Transverse colon (tissue), 4 donors: Measurements from ENCODE around the gene ACTRT2. TPM values are rescaled to one million over a fixed set of nuclear protein-coding genes. Genes with fewer than 3 reads are reported as not detected.

Experiments used
- DNase-seq: peaks from one replicate; pipeline ENCODE4 v3.0.0-alpha.2; 2019
- H3K27ac ChIP-seq, 4 donors: fragments of 200-600 bp; sonication (generic); 2 replicates each; pipeline ENCODE4 v1.5.1; 2016 to 2018; ENCODE audit warnings: inconsistent platforms in 4 of 4
- H3K27me3 ChIP-seq: fragments of 200-600 bp; sonication (generic); 2 replicates; pipeline ENCODE4 v1.5.1; 2017; ENCODE audit warnings: inconsistent platforms
- H3K36me3 ChIP-seq, 4 donors: fragments of 200-600 bp; sonication (generic); 2 replicates each; pipeline ENCODE4 v1.5.1; 2017 to 2019; ENCODE audit warnings: inconsistent platforms in 4 of 4
- H3K4me1 ChIP-seq, 4 donors: fragments of 200-600 bp; sonication (generic); 2 replicates each; pipeline ENCODE4 v1.5.1; 2017 to 2020; ENCODE audit warnings: inconsistent platforms in 4 of 4
- H3K4me3 ChIP-seq, 4 donors: fragments of 200-600 bp; sonication (generic); 1 replicate in 1 of 4; 2 replicates in 3 of 4; pipeline versions ENCODE4 v1.5.1 to v1.6.1; 2017 to 2019; ENCODE audit warnings: inconsistent platforms in 4 of 4
- H3K9me3 ChIP-seq, 2 donors: fragments of 200-600 bp; sonication (generic); 2 replicates each; pipeline ENCODE4 v1.5.1; 2017 to 2019; ENCODE audit warnings: inconsistent platforms in 2 of 2
- EP300 ChIP-seq: sonication (generic); formaldehyde crosslinking; IDR thresholded peaks from one replicate; pipeline ENCODE4 v1.6.1; 2017; ENCODE audit warnings: antibody characterized with exemption, low read depth
- POLR2A ChIP-seq: fragments of 450-650 bp; IDR thresholded peaks from one replicate; pipeline ENCODE4 v1.6.1; 2016; ENCODE audit warnings: antibody characterized with exemption, mild to moderate bottlenecking, moderate library complexity
- POLR2AphosphoS5 ChIP-seq, 3 donors: sonication (generic); formaldehyde crosslinking; IDR thresholded peaks; one replicate each; pipeline ENCODE4 v1.6.1; 2016; ENCODE audit warnings: antibody characterized with exemption in 3 of 3
- WGBS, 2 donors: methylation state at CpG; one replicate each; pipeline ENCODE4 v1.1.5; 2018; ENCODE audit warnings: low coverage in 1 of 2; 5-methylcytosine and 5-hydroxymethylcytosine counted together
- in situ Hi-C, 4 donors: fragments of 200-750 bp; cut with MboI; loops; one replicate each; pipeline versions ENCODE4 v1.15.0 to v1.15.1; 2017; ENCODE audit warnings: low sequenced_read_pairs in 3 of 4, low pct_ligation_motif_present in 1 of 4, low pct_unique_long_range_greater_than_20kb in 1 of 4
- intact Hi-C: fragments of 100-400 bp; cut with DNase I; formaldehyde crosslinking; loops from one replicate; pipeline ENCODE4 v1.15.1; 2023; ENCODE audit warnings: low total_unique reads
- total RNA-seq, 4 donors: library from RNA; depleted of rRNA; stranded (reverse); fragments of >200 nt; gene quantifications; one replicate each; pipeline ENCODE4 v1.1.0, GENCODE V29; 2016
- TF ChIP-seq, protein P1 (sequence below), 5 experiments: fragments of 200-600 bp in 3 of 5; fragments of 450-650 bp in 2 of 5; sonication (generic) in 3 of 5; IDR thresholded peaks; 1 replicate in 2 of 5; 2 replicates in 3 of 5; pipeline ENCODE4 v1.5.1; 2016 to 2017; ENCODE audit warnings: antibody characterized with exemption in 5 of 5, inconsistent platforms in 3 of 5, mild to moderate bottlenecking in 2 of 5, moderate library complexity in 1 of 5

Gene ACTRT2
- total RNA-seq, 4 donors from 2014 or later = not detected

DNA sequence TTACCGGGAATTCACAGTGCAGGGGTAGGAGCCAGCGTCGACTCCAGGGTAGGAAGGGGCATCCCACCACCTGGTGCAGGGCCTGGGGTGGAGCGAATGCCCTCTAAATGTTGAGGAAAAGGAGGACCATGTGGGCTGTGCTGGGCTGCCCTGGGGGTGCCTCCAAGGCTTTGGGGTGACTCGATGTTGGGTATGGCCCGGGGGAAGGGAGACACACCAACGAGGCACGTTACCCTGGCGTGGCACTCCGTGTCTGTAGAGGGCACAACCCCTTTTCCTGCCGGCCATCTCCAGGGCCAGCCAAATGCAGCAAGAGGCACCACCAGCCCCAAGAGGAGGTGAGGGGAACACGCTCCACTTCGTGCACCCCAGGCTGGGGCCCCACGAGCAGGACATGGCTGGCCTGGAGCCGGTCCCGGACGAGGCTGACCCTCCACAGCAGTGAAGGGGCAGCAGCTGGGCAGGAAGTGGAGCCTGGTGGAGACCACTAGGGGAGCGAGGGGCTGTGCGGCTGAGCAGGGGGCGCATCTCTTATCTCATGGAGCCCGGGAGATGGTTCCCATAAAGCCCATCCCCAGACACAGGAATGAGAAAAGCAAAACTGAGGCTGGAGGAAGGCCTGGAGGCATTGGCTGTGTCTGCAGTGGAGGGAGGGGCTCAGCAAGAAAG lies 11.2 kb downstream of the ACTRT2 start:
- H3K36me3 ChIP-seq = no peaks in the 10 kb centered on the region
- peaks cover 45% of the 10 kb centered on the region for H3K27me3 ChIP-seq
- in situ Hi-C loops (no loop called here), intact Hi-C loops (no loop called here)
- H3K9me3 ChIP-seq = no peaks in the 10 kb centered on the region
- no peak for DNase-seq
- no peak overlapping the region for H3K27ac ChIP-seq
- WGBS, 2 donors = 72% methylated on average over 18 of the region's 21 CpGs; no CpG with 5 or more reads in 1 of the 2 donors
- no peaks in the 10 kb centered on the region for H3K4me1 ChIP-seq
- H3K4me3 ChIP-seq = no peak overlapping the region
- TF ChIP-seq POLR2AphosphoS5 (IDR thresholded peaks at IDR 0.05) (no peak), EP300 (no peak), POLR2A (no peak)
- TF ChIP-seq, protein P1, sequence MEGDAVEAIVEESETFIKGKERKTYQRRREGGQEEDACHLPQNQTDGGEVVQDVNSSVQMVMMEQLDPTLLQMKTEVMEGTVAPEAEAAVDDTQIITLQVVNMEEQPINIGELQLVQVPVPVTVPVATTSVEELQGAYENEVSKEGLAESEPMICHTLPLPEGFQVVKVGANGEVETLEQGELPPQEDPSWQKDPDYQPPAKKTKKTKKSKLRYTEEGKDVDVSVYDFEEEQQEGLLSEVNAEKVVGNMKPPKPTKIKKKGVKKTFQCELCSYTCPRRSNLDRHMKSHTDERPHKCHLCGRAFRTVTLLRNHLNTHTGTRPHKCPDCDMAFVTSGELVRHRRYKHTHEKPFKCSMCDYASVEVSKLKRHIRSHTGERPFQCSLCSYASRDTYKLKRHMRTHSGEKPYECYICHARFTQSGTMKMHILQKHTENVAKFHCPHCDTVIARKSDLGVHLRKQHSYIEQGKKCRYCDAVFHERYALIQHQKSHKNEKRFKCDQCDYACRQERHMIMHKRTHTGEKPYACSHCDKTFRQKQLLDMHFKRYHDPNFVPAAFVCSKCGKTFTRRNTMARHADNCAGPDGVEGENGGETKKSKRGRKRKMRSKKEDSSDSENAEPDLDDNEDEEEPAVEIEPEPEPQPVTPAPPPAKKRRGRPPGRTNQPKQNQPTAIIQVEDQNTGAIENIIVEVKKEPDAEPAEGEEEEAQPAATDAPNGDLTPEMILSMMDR (IDR thresholded peaks at IDR 0.05) = no peak

DNA sequence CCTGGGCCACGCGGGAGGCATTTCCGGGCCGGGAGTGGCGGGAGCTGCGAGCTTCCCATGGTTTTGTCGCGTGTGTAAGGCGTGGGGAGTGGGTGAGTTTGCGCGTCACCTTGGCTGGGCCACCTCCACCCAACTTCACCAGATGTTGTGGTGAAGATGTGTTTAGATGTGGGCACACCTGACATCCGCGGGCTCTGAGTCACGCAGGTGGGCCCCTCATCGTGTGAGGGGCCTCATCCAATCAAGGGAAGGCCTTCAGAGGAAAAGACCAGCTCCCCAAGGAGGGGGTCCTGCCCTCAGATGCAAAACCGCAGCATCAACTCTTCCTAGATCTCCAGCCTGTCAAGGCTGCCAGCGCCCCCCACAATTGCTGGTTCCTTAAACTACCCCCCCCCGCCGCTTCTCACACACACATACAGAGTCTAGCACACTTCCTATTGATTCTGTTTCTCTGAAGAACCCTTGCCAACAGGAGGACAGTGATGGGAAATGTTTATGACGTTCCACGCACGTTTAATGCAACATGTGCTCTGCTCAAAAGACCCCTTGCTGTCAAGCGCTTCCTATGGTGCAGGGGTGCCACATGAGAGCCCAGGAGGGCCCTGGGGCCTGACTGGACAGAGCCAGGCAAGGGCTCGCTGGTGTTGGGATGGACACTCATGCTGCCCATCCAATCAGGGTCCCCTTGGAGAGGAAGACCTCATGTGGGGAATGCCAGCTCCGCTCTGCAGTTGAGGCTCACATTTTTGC lies 11.9 kb downstream of the ACTRT2 start:
- Histone ChIP-seq H3K27me3 (peaks cover 47% of the 10 kb centered on the region), H3K9me3 (no peaks in the 10 kb centered on the region), H3K4me1 (no peaks in the 10 kb centered on the region), H3K36me3 (no peaks in the 10 kb centered on the region), H3K4me3 (no peak overlapping the region), H3K27ac (no peak overlapping the region)
- 72% methylated on average over 25 of the region's 25 CpGs; no CpG with 5 or more reads in 1 of the 2 donors for WGBS, 2 donors
- no peak for DNase-seq
- in situ Hi-C loops = no loop called here
- intact Hi-C loops = no loop called here
- TF ChIP-seq, protein P1 (IDR thresholded peaks at IDR 0.05) = no peak
- no peak for TF ChIP-seq POLR2AphosphoS5 (IDR thresholded peaks at IDR 0.05)
- no peak for TF ChIP-seq POLR2A

DNA sequence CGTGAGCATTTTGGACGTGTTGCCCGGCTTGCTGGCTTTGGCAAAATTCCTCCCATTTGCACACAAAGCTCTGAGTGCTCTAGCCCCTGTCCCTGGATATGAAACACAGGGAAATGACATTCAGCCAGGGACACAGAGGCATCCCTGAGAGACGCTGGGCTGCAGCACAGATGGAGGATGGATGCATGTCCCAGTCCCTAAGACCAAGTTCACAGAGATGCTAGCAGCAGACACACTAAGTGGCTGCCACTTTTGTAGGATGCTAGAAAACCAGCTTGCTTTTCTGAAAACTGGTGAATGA lies 12.5 kb downstream of the ACTRT2 start:
- TF ChIP-seq POLR2A = no peak
- TF ChIP-seq EP300 = no peak
- TF ChIP-seq POLR2AphosphoS5 (IDR thresholded peaks at IDR 0.05) = no peak
- TF ChIP-seq, protein P1 (IDR thresholded peaks at IDR 0.05) = no peak
- peaks cover 47% of the 10 kb centered on the region for H3K27me3 ChIP-seq
- 82% methylated on average over 4 of the region's 4 CpGs; no CpG with 5 or more reads in 1 of the 2 donors for WGBS, 2 donors

DNA sequence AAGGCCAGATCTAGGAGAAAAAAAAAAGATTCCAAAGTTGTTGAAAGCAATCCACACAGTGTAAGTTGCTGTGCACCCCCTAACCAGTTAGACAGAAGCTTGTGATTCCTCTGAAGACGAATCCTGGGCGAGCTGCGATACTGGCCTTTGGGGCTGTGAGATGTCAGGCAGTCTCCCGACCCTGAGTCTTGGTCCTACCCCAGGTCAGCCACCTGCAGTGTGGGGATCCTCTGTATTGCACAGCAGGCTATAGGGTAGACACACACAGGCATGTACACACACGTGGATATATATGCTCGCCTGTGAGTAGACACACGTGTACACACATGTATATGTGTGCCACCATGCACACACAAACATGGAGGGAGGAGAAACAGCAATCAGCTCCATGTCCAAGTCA lies 12.9 kb downstream of the ACTRT2 start:
- 84% methylated on average over 7 of the region's 7 CpGs; no CpG with 5 or more reads in 1 of the 2 donors for WGBS, 2 donors
- Histone ChIP-seq H3K27me3 (peaks cover 44% of the 10 kb centered on the region), H3K27ac (no peak overlapping the region), H3K4me3 (no peak overlapping the region), H3K36me3 (no peaks in the 10 kb centered on the region), H3K4me1 (no peaks in the 10 kb centered on the region), H3K9me3 (no peaks in the 10 kb centered on the region)
- DNase-seq = no peak
- TF ChIP-seq POLR2AphosphoS5 (IDR thresholded peaks at IDR 0.05) (no peak), EP300 (no peak), POLR2A (no peak)
- TF ChIP-seq, protein P1 (IDR thresholded peaks at IDR 0.05) = no peak
- intact Hi-C loops (no loop called here), in situ Hi-C loops (no loop called here)

More for the DNA sequence above, 12.5 kb downstream of the ACTRT2 start:
- in situ Hi-C loops (no loop called here), intact Hi-C loops (no loop called here)
- no peak overlapping the region for H3K4me3 ChIP-seq
- no peak overlapping the region for H3K27ac ChIP-seq
- H3K4me1 ChIP-seq = no peaks in the 10 kb centered on the region
- H3K36me3 ChIP-seq = no peaks in the 10 kb centered on the region
- H3K9me3 ChIP-seq = no peaks in the 10 kb centered on the region
- DNase-seq = no peak
